NCI-H1436 (cell line): ENCODE measurements around the gene EOLA1.
"Not testable (repeated sequence)": the region's sequence is repeated elsewhere in the genome, so short reads cannot be mapped to it uniquely, and the experiment has no call there.

ENCODE experiments used
- DNase-seq: peaks from one replicate; lab custom pipeline; 2025; lab: John Stamatoyannopoulos, UW

The EOLA1 gene

DNA sequence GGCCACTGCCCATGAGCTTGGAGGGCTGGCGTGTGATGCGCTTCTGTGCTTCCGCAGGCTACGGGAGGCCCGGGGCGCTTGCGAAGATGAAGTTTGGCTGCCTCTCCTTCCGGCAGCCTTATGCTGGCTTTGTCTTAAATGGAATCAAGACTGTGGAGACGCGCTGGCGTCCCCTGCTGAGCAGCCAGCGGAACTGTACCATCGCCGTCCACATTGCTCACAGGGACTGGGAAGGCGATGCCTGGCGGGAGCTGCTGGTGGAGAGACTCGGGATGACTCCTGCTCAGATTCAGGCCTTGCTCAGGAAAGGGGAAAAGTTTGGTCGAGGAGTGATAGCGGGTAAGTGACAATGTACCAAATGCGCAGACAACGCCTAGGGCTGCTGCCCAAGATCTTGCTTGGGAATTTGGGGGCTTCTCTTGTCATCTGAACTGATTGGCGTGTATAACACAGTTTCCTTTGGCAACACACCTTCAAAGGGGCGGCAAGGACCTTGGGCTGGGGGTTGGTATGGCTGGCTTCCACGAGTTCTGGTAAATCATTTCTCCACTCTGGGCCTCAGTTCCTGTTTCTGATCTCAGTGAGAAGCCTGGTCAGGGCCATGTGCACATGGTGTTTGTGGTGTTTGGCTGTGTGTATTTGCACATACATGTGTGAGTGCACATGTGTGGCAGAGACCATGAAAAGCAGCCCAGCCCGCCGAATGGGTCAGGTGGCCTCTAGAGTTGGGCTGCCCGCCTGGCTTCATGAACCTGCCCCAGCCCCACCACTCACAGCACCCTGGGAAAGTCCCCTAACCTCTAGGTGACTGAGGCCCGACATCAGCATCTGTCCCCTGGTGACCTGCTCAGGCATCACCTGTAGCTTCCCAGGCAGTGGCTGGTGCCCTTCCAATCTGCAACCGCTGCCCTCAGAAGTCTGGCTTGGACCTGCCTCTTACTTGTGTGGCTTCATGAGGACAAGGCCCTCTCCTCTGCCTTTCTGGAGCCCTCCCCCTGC is 5.0 kb downstream of the EOLA1 start:
- DNase-seq: not testable (repeated sequence)

DNA sequence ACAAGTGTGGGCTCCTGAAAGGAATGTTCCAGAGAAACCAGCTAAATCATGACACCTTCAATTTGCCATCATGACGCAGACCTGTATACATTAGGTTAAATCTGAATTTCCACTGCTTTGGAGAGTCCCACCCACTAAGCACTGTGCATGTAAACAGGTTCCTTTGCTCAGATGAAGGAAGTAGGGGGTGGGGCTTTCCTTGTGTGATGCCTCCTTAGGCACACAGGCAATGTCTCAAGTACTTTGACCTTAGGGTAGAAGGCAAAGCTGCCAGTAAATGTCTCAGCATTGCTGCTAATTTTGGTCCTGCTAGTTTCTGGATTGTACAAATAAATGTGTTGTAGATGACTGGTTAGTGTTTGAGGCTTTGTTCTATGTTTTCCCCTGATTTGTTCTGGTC is 6.2 kb downstream of the EOLA1 start:
- not testable (repeated sequence) for DNase-seq

DNA sequence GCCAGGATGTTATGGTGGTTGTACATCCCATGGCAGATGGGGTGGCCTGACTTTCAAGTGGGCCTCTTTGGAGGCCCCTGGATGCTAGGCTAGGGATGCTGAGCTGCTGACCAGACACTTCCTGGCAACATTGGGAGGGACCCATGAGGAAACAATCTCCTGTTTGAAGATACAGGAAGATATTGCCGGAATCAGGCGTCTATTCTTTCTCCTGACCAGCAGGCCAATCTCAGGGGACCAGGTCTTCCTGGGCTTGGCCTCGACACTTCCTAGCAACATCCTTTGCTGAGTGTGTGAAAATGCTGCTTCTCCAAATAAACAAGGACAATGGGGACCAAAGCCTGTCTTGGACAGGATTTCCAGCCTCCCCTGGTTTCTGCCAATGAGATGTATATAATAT is 7.0 kb downstream of the EOLA1 start:
- DNase-seq: not testable (repeated sequence)

DNA sequence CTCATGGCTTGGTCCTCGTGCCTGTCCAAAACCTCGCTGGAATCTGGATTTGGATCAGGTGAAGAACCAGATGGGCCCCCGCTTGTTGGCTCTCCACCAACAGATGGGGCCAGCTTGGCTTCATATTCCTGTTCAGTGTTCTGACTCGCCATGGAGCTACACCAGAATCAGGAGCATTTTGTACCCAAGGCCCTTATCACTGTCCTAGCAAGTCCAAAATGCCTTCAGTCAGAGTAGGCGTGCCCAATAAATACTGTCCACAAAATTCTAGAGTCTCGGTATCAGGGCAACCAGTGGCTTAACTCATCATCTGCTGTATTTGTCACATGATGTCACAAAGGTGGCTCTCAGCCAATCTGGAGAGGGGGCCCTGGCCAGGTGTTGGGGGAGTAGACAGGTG is 8.9 kb downstream of the EOLA1 start, which contains the start of gene HSFX3:
HSFX3 (minus strand) TSS at position 224 of the 400 bp plus-strand sequence; CDS start at position 152, 72 bp downstream.
- DNase-seq: not testable (repeated sequence)

DNA sequence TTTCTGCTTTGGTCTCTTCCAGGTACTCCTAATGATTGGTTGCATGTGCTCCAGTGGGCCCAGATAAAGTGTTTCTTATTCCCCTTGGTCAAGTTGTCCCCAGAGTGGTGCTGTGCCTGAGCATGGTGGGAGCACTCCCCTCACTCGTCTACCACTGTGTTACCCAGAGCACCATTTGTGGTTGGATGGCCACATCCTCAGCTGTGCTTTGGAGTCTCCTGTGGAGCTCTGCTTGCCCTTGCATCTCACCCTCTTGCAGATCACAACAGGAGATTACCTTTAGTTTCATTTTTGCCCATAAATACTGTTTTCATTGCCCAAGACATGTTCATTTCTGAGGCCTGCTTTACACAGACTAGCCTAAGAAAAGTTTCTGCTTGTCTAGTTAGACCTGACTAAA is 9.6 kb downstream of the EOLA1 start:
- DNase-seq: not testable (repeated sequence)

DNA sequence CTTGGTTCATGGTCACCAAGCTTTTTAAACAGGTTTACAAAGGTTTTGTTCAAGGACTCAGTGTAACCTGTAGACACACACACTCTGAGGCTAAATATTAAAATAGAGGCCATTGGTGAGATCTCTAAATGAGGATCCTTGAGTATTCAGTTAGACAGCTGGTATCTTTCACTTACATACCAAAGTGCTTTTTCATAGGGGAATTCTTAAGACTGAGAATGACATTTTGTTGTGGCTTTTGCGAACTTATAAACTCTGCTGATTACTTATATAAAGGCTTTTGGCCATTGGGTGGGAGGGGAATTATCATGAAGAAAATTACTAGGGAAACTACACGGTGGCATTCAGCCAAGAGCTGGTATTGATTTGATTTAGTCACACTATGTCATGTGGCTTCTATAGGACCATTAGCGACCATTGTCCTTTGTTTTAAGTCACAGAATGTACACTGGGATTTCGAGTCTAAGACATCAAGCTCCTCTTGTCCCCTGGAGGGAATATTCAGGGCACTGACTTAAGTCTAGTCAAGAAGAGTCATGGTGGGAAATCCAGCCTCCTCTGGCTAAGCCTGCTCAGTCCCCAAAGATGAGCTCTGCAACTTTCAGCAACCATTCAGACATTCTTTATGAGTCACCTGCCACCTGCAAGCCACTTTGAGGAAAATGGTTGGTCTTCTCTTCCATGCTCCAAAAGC is 10.6 kb downstream of the EOLA1 start:
- not testable (repeated sequence) for DNase-seq

DNA sequence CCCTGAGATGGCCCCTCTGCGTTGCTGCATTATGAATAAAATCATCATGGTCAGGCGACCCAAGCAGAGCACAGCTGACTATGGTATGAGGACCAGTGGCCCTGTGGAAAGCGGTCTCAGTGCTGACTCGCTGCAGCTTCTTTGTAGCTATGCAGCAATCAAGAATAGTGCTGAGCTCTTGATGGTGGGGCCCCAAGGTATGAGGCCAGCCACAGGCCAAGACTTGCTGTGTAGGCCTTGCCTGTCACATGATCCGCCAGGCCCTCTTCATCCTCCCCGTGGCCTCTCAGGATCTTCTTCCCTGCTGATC is 11.1 kb downstream of the EOLA1 start:
- not testable (repeated sequence) for DNase-seq

DNA sequence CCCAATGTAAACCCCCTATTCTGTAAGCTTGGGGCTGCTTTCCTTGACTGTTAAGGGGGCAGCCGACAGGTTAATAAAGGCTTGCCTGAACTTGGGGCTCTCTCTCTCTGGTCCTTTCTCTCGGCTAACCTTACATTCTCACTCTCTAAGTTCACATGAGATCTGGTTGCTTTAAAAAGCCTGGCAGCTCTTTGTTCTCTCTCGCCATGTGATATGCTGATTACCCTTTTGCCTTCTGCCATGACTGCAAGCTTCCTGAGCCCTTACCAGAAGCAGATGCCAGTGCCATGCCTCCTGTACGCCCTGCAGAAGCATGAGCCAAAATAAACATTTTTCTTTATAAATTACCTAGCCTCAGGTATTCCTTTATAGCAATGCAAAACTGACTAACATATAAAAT is 14.4 kb downstream of the EOLA1 start:
- DNase-seq: not testable (repeated sequence)

DNA sequence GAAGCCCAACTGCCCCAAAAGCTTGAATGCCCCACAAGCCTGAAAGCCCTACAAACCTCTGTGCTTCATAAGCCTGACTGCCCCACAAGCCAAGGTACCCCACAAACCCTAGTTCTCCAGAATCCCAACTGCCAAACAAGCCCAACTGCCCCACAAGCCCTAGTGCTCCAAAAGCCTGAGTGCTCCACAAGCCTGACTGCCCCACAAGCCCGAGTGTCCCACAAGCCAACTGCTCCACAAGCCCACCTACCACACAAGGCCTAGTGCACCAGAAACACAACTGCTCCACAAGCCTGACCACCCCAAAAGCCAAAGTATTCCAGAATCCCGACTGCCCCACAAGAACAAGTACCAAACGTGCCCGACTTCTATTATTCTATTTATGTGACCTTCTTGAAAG is 22.5 kb downstream of the EOLA1 start:
- no peak for DNase-seq

DNA sequence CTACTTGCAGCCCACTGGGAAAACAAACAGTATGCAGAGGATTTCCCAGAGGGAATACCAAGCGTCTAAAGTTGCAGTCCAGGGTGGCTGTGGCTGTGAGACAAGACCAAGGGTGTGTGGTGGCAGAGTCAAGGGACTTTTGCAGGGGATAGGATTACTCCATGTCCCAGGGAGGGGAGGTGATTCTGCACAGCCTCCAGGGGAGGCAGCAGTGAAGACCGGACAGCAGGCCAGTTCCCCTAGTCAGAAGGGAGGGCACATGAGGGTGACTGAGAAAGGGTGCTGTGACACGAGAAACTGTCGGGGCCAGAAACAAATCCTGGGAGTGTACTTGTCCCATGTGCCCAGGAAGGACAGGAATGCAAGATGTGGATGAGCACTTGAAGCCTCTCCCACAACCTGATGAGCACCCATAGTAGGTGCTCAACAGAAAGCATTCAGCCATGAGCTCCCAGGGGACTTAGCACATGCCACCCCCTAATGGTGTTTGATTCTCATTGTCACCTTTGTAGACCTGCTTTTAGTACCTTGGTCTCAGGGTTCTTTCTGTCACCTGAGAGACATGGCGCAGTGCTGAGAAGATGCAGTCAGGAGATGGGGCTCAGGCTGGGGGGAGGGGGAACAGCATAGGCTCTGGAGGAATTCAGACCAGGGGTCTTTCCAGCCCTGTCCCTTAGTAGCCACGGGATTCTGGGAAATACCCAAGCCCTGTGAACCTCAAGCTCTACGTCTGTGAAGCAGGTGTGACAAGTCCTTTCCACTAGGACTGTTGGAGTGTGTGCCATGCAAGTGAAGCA is 27.0 kb downstream of the EOLA1 start:
- no peak for DNase-seq

DNA sequence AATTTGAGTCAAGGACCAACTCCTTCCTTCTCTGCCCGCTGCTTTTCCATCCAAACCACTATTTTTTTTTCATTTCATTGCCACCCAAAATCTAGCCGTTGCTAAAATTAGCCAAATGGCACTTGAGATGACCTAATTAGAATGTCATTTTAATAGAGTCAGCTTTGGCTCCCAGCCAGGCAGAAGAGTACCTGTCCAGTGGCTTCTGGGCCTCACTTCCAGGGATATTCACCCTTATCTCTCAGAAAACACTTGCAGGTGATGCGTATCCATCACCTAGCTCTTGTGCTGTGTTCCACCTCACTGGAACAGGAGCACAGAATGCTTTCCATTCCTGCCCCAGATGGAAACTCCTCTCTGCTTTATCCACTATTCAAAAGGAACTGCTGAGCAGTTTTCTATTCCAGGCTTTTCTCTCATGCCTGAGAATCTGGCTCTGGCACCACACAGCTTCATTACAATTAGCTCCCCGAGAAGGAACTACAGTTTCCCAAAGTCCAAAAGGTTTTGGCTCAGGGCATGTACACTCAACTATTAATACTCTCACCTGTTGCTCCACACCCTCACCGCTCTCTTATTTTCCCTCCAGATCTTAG is 28.0 kb downstream of the EOLA1 start:
- no peak for DNase-seq

DNA sequence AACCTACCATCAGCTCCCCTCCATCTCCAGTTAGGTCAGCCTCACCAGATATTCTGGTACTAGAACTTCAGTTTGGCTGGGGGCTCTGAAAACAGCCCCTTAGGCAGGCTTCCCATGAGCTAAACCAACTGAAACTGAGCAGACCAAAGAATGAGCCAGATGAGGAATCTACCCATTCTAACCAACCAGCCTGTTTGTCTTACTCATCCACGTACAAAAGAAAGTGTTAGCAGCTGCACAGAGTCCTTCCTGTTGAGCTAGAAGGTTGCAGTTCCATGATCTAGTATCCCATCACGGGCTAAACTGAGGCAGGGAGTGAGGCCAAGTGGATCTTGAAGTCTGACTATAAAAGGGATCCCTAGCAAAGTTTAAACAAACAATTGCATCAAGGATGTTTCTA is 29.0 kb downstream of the EOLA1 start:
- DNase-seq: no peak

DNA sequence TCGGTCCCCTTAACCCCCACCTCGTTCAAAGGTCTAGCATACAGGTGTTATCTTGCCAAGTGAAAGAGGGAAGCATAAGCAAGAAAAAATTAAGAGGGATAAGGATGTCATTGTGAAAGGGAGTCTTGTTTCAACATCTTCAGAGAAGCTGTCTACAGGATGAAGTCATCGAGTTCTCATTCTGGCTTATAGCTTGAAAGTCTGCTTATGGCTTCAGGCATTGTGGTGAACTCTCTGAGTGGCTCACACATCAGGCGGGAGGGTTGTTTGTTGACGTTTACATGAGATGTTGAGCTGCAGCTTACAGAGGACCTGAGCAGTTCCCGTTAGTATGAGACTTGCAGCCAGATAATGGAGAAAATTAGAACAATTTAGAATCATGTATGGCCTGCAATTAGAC is 29.9 kb downstream of the EOLA1 start:
- DNase-seq: no peak

DNA sequence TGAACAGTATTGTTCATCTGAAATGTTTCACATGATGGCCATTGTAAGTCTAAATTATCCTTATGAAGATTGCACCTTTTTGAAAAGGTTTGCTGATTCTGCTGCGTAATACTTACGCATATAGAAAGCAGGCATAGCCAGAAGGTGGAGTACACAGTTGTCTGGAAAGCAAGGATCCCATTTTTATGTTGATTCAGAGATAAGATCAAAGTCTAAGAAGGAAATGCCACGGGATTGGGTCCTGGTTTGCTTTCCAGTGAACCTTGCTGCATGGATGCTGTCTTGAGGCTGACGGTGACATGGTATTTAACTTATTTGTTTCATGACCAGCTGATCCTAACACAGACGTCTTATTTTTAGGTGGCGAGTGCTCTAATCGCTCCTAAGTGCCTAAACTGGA is 31.0 kb downstream of the EOLA1 start:
- no peak for DNase-seq

DNA sequence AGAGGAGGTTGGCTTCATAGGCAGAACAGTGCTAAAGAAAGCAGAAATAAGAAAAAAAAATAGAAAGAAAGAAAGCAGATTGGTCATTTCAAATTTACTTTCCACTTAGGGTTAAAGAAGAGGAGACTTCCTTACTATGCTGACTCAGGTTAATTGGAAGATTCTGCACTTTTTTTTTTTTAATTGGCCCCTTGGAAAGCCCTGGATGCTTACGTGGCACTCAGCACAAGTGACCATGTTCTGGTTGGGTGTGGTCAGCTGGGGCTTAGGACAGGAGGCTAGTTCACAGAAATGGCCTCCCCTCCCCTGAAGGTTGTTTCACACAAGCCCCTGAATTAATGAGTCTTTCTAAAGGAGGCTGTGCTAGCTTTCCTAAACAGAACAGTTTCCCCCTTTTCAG is 31.9 kb downstream of the EOLA1 start:
- DNase-seq: no peak

DNA sequence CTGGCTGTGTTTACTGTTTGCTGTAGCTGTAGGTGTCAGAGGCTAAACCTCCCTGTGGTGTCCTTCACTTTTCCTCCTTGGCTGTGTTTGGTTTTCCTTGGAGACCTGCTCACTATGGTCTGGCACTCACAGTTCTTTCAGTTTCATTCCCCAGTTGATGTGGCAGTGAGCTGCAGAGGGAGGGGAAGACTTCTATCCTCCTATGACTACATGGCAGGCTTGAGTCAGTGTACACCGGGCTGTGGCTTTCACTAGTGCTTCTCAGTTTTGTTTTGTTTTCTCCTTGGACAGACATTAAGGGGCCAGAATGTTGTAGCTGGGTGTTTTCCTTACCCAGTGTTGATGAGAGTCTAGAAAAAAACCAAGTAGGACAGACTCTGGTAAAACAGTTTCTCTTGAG is 32.6 kb downstream of the EOLA1 start:
- not testable (repeated sequence) for DNase-seq

DNA sequence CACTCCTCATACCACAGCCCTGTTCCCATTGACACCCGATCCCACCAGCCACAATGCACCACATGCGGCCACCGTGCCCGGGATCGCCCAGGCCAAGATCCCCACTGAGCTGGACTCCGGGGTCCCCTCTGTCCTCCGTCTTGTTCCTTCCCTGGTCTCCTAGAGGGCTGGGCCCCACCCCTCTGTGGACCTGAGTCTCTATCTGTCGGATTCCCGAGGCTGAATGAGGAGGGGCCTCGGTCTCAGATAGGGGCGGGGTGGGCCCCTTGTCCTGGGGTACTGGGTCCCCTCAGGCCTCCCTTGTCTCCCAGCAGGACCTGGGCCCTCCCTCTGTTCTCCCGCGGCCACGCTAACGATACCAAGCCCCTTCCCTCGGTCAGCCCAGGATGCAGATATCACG is 44.8 kb downstream of the EOLA1 start:
- not testable (repeated sequence) for DNase-seq

DNA sequence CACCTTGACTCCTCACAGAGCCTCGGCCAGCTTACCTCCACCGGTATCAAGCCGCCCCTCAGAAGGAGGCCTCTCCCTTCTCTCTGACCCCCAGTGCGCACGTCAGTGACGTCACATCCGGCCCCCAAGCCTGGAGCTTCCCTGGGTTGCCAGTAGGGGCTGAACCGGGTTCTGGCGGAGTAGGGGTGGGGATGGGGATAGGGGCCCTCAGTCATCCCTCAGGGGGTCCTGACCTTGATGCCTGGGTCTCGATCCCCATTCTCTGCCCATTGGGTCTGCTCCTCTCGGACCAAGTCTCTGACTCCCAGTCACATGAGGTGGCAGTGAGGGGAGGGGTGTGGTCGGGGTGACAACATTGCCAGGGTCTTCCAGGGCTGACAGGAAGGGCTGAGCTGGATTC is 46.5 kb downstream of the EOLA1 start, which contains the start of gene MAGEA9B:
MAGEA9B (minus strand) TSS at position 101 of the 400 bp plus-strand sequence. CDS start 4,280 bp downstream, outside the sequence.
- not testable (repeated sequence) for DNase-seq

DNA sequence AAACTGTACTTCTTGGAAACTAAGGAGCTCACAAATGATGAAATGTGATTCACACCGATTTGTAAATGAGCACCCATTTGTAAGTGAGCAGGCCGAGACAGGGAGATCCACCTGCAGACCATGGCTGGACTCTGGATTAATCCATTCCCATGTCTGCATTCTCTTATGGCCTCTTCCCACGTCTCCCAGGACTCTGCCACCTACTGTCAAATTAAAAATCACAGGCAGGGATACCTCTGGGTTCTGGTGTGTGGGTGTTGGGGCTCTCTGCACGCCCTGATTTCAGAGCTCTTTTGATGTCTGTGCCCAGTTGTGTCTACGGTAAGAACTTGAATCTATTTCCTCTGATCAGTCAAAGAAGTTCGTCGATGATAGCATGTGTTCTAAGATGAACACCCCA is 50.2 kb downstream of the EOLA1 start:
- not testable (repeated sequence) for DNase-seq

DNA sequence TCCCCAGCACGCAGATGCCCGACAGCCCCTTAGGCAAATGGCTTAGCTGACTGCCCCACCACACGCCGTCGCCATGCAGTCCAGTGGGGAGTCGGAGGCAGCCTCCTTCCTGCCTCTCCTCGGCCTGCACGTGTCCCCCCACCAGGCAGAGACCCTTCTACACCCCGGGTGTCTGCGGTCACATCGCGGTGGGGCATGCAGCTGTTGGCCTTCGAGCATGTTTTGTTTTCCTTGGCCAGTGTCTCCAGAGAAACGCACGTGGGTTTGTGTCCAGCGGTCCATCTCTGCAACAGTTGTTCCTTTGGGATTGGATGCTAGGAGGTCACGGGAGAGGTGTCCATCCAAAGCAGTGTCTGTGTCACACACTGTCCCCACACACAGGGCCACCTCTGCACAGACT is 54.4 kb downstream of the EOLA1 start, which contains the start of gene HSFX2:
HSFX2 (minus strand) TSS at position 101 of the 400 bp plus-strand sequence. CDS start 614 bp downstream, outside the sequence.
- not testable (repeated sequence) for DNase-seq

DNA sequence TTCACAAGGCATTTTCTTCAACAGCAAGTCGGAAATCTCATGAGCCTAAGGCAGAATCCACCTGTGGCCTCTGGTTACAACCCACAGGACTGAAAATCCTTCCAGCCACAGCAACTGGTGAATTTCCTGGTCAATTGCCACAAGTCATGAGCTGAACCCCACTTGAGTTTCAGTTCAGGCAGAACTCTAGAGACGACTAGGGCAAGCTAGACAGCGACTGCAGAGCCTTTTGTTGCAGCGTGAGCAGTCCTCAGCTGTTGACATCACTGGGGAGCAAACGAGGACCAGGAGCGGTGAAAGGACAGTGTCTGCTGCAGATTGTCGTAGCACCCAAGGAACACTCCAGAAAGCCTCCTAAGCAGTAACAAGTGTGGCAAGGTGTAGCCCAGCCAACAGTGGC is 55.1 kb downstream of the EOLA1 start:
- not testable (repeated sequence) for DNase-seq
